GM18858 (cell line): Measurements from ENCODE around the gene CNNM3.
"Not testable (repeated sequence)": the region's sequence is repeated elsewhere in the genome, so short reads cannot be mapped to it uniquely, and the experiment has no call there.

Experiments
- ATAC-seq: cut with Tn5 transposase; IDR thresholded peaks from one replicate; pipeline ENCODE4 v1.9.1; 2021; ENCODE audit not compliant: unreplicated experiment

The CNNM3 gene

DNA sequence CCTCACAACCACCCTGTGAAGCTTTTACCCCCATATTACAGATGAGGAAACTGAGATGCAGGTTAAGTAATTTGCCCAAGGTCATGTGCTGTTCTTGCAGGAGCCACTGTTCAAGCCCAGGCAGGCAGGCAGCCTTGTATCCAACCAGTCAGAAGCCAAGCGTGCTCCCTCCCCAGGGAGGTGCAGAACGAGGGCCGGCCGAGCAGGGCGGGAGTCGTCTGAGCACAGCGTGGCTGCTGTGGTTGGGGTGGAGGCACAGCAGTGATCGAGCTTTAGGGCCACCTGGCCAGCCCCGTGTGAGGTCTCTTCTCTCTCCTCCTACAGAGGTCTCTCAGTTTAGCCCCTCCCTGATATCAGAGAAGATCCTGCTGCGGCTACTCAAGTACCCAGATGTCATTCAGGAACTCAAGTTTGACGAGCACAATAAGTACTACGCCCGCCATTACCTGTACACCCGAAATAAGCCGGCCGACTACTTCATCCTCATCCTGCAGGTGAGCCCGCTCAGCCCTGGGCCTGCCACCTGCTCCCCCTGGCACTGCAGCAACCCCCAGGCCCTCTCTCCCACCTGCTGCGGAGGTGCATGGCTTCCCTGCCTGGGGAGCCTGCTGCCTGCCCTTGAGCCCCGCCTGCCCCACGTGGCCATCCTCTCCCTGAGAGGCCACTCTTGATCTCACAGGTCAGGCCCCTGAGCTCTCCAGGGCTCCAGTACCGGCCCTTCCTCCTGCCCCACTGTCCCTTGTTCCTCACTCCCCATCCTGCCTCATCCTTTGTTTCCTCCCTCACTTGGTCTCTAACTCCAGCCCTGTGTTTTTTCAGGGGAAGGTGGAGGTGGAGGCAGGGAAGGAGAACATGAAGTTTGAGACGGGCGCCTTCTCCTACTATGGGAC is 17.1 kb upstream of the CNNM3 start:
- no peak for ATAC-seq

- ATAC-seq = no peak
Measured at GRCh38 chr2:96799623-96799935, 16.5 kb upstream of the CNNM3 start.

- no peak for ATAC-seq
Measured at GRCh38 chr2:96800061-96801004, 15.7 kb upstream of the CNNM3 start.

DNA sequence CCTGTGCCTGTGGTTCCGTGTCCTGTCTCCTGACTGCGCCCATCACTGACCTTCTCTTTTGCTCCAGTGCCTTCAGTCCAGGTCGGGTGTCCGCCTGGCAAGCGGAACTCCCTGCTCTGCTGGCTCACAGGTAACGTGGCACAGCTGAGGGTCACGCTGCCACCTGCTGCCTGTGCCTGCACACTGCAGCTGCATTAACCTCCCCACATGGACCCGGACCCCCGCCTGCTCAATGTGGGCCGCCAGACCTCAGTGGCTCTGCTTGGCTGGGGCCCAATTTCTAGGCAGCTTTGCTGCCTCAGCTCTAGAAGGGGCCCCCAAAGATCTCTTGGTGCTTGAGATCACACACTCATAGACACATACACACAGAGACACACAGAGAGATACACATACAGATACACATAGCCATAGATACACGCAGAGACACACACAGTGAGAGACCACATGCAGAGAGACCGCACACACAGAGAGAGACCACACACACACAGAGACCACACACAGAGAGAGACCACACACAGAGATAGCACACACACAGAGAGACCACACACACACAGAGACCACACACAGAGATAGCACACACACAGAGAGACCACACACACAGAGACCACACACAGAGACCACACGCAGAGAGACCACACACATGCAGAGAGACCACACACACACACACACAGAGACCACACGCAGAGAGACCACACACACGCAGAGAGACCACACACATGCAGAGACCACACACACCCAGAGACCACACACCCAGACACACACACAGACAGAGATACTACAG is 14.9 kb upstream of the CNNM3 start:
- ATAC-seq = peak; percentile 62

DNA sequence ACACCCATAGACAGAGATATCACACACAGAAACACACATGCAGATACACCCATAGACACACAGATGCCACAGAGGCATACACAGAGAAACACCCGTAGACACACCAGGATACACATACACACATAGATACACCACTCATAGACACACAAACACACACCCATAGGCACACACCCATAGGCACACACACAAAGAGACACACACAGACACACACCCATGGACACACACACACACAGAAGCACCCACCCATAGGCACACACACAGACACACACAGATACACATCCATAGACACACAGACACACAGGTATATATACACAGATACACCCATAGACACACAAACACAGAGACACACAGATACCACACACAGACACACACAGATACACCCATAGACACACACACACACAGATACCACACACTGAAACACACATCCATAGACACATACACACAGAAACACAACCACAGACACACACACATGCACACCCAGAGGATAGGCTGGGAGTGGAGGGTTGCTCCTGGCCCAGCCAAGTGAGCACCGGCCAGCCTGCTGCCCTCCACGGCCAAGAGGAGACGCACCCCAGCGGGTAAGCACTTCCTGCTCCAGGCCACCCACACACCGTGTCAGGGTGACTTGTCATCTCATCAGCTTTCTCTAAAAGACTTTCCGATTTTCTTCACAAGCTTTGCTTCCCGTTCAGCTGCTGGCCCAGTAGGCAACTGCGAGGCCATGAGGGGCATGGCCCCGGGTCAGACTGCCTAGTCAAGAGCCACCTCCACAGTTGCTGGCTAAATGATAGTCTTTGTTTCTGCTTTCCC is 14.1 kb upstream of the CNNM3 start:
- no peak for ATAC-seq

DNA sequence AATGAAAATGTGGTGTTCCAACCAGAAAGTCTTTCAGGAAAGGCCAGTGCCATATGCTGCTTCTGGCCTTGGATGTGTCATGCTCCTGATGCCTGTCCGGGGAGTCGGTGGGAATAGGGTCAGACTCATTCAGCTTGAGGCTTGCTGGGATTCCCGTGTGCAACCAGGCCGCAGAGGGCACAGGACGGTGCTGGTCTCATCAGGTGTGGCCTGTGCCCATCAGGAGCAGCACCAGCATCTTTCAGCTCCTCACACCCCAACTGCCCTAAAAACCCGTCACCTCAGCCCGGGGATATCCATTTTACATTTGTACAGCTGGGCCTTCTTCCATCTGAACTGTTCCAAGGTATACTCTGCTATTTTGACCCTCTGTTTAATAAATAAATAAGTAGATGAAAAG is 13.3 kb upstream of the CNNM3 start:
- no peak for ATAC-seq

DNA sequence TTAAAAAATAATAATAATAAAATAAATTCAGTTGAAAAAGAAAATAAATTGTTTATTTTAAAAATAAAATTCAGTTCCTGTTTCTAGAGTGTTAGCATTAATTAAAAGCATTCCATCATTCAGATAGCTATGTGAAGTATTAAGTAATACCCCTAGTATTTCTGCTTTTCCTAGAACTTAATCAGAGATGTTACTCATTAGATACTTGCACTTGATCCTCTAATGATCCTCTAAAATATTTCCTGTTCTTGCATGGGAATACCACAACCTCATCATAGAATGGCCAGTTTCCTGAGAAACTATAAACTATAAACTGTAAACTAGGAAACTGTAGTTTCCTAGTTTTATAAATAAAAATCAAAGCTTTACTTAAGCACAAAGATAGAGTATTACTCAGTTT is 11.1 kb upstream of the CNNM3 start:
- ATAC-seq = no peak

DNA sequence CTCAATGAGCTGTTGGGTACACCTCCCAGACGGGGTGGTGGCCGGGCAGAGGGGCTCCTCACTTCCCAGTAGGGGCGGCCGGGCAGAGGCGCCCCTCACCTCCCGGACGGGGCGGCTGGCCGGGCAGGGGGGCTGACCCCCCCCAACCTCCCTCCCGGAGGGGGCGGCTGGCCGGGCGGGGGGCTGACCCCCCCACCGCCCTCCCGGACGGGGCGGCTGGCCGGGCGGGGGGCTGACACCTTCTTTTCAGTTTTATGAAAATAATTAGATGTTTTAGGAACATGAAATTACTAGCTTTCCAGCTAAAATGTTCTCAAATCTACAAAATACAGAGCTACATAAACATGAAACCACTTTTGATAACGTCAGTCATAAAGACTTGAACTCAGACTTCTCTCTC is 10.1 kb upstream of the CNNM3 start:
- ATAC-seq = not testable (repeated sequence)

DNA sequence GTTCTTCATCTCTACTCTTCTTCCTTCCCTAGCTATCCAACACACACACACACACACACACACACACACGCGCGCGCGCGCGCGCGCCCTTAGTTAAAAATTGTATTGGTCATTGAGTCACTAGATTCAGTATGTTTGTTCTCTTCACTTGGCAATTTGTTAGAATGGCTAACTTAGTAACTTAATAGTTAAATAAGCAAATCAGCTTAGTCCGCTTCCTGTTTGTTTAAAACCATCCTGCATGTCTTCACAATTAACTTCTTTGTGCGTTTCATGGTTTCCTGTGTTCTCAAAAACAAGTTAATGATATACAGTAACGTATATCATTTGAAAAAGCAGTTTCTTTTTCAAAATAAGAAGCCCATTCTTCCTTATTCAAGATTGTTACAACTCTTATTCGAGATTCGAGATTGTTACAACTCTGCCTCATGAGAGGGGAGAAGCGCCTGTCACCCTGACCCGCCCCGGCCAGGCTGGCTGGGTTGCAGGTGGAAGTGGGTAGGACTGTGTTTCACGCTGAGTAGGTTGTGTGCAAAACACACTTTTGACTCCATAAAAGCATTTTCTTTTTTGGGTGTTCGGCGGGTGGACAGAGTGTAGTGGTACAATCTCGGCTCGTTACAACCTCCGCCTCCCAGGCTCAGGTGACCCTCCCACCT is 9.5 kb upstream of the CNNM3 start:
- ATAC-seq = no peak

GRCh38 chr2:96807127-96807471 is 9.0 kb upstream of the CNNM3 start:
- no peak for ATAC-seq

GRCh38 chr2:96808176-96808837 is 7.8 kb upstream of the CNNM3 start:
- ATAC-seq = no peak

DNA sequence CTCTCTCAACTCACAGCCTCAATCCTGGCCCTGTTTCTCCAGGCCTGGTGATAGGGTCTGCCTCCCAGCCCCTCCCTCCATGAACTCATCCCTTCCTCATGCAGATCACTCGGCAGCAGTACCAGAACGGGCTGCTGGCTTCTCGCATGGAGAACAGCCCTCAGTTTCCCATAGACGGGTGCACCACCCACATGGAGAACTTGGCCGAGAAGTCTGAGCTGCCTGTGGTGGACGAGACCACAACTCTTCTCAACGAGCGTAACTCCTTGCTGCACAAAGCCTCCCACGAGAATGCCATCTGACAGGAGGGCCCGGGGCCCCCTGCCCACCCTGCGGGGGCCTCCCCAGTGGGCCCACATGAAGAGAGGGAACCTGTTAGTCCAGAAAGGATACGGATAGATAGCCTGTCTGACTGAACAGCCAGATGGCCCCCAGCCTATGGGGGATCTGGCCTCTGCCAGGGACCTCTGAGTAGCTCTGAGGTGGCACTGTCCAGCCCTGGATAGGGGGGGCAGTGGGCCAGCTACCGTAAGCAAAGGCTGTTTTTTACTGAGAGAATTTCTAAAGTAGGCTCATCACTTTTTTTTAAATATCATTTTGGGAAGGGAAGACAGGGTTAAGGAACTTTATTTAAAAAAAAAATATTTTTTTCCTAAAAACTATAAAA is 6.7 kb upstream of the CNNM3 start:
- ATAC-seq = no peak

DNA sequence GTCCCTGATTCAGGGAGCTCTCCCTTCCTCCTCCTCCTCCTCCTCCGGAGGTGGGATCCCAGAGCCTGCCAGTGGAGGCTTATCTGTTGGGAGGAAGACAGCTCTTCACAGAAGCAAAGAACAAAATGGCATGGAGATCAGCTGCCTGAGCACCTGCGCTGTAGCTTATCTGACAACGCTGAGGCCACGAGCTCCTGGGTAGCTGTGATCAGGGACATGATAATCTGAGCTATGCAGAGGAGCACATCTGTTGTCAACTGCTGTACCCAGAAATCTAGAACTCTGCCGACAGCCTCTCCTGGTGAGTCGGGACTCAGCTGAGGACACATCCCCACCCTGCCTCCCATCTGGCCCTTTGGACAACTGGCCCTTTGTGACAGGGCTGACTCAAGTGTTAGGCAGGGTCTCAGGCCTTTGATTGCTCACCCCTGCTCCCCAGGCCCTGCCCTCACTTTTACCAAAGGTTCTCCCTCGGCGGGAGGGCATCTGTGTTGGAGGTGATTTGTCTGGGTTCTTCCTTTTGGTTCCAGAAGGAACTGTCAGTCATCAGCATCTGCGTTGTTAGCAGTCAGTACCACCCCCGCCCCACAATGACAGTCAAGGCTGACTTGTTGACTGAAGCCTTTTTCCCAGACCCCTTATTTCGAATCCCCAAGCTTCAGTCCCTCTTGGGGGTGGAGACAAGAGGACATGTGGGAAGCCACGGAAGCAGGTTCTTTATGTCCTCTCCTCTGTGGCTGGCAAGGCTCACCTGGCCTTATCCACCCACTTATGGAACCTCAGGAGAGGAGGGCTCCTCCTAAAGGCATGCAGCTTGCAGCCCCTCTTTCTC is 5.9 kb upstream of the CNNM3 start:
- ATAC-seq = no peak

- ATAC-seq = no peak
Measured at GRCh38 chr2:96810783-96811192, 5.3 kb upstream of the CNNM3 start.

- ATAC-seq = no peak
Measured at GRCh38 chr2:96811917-96812316, 4.2 kb upstream of the CNNM3 start.

GRCh38 chr2:96813656-96814055 is 2.4 kb upstream of the CNNM3 start:
- ATAC-seq = no peak

DNA sequence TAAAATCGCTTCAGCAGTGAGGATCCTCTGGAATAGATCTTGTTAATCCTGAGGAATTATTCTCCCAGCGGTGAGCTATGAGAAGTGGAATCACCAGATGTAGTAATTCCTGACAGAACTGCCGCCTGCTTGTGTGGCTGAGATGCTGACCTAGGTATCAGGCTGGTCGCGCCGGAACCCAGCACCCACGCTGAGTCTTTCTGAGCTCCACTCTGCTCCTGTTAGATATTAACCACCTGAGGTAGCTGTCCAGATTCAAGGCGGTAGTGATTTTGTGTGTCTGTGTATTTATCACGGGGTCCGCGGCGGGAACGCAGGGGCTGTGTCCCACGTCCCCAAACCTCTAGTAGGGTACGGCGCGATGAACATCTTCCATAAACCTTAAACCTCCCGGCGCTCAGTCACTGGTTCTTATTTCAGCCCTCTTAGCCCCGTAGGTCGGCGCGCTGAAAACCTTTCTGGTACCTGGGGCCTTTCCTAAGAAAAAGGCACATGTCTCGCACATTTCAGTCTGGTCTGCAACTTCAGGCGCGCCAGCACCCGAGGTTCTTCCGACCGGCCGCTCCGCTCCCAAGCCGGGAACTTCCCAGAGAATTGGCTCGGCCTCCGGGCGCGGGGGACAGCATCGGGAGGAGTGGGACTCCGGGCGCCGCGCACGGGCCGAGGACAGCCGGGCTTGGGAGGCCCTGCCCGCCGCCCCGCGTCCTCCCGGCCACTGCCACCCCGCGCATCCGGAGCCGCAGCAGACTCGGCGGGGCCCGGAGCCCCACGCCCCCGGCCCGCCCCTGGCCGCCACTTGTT is 542 bp upstream of the CNNM3 start:
- ATAC-seq = no peak
